HL-60/S4 (cell line): ENCODE results near the gene APOB.

Source experiments
- in situ Hi-C: fragments of 300-500 bp; cut with MboI; formaldehyde crosslinking; loops from 2 replicates; pipeline ENCODE4 v1.14.3; 2022; ENCODE audit warnings: low sequenced_read_pairs

APOB gene, protein sequence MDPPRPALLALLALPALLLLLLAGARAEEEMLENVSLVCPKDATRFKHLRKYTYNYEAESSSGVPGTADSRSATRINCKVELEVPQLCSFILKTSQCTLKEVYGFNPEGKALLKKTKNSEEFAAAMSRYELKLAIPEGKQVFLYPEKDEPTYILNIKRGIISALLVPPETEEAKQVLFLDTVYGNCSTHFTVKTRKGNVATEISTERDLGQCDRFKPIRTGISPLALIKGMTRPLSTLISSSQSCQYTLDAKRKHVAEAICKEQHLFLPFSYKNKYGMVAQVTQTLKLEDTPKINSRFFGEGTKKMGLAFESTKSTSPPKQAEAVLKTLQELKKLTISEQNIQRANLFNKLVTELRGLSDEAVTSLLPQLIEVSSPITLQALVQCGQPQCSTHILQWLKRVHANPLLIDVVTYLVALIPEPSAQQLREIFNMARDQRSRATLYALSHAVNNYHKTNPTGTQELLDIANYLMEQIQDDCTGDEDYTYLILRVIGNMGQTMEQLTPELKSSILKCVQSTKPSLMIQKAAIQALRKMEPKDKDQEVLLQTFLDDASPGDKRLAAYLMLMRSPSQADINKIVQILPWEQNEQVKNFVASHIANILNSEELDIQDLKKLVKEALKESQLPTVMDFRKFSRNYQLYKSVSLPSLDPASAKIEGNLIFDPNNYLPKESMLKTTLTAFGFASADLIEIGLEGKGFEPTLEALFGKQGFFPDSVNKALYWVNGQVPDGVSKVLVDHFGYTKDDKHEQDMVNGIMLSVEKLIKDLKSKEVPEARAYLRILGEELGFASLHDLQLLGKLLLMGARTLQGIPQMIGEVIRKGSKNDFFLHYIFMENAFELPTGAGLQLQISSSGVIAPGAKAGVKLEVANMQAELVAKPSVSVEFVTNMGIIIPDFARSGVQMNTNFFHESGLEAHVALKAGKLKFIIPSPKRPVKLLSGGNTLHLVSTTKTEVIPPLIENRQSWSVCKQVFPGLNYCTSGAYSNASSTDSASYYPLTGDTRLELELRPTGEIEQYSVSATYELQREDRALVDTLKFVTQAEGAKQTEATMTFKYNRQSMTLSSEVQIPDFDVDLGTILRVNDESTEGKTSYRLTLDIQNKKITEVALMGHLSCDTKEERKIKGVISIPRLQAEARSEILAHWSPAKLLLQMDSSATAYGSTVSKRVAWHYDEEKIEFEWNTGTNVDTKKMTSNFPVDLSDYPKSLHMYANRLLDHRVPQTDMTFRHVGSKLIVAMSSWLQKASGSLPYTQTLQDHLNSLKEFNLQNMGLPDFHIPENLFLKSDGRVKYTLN (N-terminal part only)

DNA sequence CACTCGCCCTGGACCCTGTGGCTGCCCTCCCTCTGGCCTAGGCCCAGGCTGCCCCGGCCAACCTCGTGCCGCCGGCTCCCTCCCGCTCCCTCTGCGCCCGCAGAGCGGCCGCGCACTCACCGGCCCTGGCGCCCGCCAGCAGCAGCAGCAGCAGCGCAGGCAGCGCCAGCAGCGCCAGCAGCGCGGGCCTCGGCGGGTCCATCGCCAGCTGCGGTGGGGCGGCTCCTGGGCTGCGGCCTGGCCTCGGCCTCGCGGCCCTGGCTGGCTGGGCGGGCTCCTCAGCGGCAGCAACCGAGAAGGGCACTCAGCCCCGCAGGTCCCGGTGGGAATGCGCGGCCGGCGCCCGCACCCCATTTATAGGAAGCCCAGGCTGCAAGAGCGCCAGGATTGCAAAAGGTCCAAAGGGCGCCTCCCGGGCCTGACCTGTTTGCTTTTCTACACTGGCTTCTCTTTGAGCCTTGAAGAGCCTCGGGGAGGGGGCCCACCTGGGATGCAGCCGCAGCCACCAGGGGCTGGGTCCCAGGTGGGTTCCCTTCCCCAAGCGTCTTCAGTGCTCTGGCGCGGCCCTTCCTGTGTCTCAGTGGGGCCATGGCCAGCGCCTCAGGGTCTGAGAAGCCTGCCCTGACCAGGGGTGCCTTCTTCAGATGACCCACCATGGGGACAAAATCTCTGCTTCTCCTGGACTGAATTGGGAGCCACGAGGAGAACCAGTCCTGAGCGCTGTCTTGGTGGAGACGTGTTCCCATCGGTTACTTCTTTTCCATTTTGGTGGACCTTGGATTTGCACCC lies at the start of gene APOB:
APOB (minus strand) TSS at position 330 of the 789 bp plus-strand sequence; CDS start at position 202, 128 bp downstream.
- in situ Hi-C loops, result no loop called here

DNA sequence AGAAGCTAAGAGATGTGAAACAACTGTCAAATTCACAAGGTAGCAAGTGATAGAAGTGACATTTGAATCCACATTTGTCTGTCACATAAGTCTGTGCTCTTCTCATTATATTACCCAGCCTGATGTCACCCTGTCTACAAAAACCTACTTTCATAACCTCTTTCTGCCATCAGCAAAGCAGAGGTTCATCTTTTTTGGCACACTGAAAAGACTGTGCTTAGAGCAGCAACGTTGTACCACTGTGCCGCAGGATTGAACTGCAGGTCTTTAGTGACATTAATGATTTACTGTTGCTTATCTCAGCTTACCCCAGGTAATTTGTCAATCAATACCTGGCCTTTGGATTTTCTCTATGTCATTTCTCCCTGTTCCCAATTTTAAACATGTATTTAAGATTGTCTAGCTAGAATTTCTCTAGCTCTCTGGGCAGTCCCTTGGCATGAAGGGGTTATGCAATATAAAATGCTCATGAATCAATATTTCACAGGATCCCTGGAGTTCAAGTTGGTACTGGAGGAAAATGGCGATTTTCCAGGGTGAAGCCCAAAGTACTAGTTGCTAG lies 48.5 kb upstream of the APOB start:
- in situ Hi-C loops, result no loop called here

DNA sequence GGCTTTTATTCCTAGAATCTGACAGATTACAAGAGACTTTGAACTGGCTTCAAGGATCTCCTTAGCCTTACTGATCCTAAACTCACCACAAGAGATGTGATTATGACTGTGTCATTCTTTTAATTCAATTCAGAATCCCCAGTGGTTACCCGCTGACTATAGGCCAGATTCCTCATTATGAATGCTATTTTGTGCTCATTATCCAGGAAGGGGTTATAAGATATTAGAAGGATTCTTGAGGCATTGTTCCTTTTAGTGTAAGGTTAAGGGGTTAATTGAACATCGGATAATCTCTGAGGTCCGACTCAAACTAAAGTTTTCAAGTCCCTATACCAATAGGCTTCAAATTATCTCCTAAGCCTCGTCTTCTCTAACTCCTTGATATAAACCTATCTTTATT lies 40.5 kb upstream of the APOB start:
- in situ Hi-C loops, result no loop called here

DNA sequence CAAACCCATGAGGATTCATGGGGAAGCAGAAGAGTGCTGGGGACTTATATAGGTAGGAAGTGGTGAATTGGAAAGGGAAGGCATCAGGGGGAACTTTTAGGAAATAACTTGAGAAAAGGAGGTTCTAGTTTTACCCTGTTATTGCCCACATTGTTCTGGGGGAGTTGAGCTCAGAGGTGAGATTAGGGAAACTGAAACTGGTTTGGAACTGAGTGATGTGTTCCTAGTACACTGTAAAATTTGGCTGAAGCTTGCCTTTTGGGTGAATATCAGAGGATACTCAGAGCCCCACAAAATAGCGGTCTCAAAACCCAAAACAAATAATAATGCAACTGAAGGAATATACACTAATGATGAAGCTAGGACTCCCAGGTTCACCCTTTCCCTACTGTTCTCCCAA lies 39.6 kb upstream of the APOB start:
- in situ Hi-C loops, result no loop called here

DNA sequence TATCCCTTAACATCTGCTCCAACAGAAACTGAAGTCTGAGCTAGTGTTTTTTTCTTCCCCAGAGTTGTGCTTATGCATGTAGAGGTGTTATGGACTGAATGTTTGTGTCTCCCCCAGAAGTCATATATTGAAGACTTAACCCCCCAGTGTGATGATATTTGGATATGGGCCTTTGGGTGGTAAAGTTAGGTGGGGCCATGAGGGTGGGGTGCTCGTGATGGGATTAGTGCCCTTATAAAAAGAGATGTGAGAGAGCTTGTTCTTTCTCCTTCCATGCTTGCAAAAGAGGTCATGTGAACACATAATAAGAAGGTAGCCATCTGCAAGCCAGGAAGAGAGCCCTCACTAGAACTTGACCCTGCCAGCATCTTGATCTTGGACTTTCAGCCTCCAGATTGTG lies 34.4 kb upstream of the APOB start:
- in situ Hi-C loops, result no loop called here

DNA sequence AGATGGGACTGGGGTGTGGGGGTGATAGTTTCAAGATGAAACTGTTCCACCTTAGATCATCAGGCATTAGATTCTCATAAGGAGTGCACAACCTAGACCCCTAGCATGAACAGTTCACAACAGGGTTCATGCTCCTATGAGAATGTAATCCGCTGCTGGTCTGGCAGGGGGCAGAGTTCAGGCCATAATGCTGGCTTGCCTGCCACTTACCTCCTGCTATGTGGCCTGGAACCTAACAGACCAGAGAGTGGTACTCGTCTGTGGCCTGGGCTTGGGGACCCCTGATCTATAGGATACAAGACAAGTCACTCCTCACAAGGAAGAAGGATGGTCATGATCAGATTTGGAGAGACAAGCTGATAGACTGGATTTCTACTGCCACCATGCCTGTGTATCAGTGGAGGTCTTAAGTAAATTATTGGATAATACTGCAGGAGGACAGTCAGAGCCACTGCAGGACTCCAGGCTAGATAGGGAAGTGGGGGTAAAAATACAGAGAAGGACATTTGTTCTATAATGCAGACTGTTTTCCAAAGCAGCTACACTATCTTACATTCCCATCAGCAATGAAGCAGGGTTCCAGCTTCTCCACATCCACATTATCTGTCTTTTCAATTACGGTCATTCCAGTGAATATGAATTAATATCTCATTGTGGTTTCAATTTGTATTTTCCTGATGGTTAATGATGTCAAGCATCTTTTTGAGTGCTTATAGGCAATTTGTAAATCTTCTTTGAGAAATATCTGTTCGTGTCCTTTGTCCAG lies 28.8 kb upstream of the APOB start:
- in situ Hi-C loops, result no loop called here

DNA sequence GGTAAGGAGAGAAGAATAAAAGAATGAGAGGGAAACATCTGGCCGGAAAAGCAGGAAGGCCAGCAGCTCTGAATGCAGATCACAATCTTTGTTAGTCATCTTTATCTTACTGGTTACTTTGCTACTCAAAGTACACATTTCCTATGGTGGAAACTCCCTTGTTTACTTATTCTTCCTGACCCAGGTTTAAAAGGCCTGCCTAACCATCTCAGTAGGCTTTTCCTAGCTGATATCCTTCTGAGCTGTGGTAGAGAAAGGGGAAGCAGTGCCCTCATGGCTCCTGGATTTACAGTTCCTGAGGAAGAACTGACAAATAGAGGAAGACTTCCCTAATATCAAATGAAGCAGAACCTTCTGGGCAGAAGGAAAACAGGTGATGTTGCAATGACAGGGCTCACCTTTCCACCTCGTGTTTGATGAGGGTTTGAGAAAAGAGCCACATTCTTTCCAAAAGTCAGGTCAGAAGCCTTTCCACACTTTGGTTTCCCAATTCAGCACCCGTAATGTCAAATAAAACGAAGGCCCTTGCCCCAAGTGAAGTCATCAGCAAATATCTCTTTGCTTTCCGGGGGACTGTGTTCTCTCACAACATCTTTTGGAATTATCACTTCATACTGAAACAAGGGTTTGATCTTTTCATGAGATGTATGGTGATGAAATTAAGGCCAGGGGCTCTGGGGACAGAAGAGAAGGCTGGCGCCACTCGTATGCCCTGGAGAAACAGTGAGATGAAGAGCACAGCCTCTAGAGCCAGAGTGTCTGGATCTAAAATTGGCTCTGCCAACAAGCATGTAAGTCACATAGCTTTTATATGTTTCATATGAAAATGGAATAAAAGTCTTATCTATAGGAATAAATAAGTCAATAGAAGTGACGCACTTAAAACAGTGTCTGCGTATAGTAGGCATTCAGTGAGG lies 26.7 kb upstream of the APOB start:
- in situ Hi-C loops, result no loop called here

DNA sequence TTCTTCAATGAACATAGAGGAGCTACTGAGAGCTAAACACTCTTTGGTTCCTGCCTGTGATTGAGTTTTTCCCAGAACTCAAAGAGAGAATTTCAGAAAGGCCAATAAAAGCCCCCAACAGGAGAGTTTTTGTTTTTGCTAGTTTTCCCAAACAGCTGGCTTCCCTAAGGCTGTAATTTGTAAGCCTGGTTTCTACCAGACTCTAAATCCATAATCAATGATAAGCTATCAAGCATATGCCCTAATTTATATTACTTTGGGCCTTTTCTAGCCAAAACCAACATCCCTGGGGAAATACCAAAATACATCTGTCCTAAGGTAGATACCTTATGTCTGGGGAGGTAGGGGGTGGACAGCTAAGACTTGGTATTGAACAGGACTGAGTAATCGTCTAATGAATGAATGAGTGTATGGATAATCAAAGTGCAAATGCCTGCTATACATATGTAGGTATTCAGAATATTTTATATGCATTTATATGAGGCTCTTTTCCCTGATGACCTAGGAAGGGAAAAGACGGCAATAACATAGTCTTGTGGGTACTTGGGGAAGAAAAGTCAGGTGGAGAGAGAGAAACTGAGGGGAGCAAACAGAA lies 26.0 kb upstream of the APOB start:
- in situ Hi-C loops, result no loop called here

DNA sequence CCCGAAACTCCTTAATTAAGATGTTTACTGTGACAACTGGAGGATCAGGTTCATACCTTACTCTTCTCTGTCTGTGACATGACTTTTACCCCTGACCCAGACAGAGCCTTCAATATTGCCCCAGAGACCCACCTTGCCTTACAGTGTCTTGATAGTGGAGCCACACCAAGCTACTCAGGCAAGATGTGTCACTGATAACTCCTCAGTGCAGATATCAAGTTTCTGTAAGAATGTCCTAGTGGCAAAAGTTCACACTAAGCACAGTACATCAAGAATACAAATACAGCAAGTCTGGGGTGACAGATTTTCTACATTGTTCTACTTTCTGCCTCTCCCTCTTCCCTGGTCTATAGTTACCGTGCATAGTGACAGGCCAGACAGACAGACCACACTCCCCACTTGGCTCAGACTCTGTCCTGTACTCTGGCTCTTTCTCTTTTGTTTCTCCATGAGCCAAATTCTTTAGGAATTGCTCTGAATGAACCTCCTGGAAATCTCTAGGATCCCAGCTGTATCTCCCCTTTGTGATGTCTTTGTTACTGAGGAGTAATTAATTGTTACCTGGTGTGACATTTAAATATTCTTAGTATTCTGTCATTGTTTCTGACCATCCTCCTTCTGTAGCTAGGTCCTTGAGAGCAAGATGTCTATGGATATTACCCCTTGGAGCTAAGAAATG lies 24.1 kb upstream of the APOB start:
- in situ Hi-C loops, result no loop called here

DNA sequence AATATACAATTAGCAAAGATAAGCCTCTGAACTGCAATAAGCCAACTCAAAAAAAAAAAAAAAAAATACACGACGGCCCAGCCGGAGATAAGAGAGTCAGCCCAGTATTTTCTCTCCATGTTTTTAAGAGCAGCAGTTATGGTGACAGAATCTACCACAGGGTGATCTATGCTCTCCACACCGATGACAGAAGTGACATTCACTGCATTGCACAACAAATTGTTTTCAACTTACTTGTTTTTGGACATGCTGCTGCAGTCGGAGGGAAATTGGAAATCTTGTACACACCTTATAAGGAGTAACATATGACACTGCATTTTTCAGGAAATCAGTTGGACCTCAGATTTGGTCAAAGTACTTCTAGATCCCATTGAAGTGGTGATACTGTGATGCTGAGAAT lies 23.3 kb upstream of the APOB start:
- in situ Hi-C loops, result no loop called here

DNA sequence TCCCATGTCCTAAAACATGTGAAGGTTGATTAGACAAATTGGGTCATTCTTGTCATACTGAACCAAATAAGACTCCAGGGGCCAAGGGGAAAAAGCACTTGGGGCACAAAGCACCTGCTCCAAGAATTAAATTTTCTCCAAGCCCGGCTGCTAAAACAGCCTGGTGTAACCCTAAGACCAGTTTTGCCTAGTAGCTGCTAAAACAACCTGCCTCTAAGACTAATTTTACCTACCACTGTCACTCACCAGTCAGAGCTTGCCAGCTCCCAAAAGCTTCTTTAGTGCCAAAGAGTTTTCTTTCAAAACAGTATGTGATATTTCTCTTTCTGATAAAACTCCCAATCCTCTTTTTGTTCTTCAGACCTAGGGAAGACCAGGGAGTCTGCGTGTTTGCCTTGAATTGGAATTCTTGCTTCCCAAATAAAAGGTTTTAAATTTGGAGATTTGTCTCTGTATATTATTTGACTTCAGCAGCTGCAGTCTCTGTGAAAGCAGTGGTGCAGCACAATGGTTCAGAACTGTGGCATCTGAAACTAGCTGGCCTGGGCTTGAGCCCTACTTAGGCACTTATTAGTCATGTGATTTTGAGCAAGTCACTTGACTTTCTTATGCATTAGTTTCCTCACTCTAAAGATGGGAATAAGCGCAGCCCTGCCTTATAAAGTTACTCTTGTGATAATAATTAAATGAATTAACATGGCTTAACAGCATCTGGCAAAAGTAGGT lies 16.2 kb upstream of the APOB start:
- in situ Hi-C loops, result no loop called here

DNA sequence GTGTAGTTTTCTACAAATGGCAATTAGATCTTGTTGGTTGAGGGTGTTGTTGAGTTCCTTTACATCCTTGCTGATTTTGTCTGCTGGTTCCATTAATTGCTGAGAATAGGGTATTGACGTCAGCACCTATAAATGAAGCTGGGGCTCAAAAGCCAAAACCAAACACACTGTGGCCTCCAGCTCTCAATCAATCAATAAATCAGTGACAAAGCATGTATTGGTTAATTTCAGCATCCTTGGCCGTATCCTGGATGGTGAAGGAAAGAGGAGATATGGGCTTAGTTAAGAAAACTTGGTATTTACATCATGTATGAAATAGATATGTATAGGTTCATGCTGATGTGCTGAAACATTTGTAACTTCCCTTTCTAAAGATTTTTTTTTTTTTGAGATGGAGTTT lies 13.2 kb upstream of the APOB start:
- in situ Hi-C loops, result no loop called here

DNA sequence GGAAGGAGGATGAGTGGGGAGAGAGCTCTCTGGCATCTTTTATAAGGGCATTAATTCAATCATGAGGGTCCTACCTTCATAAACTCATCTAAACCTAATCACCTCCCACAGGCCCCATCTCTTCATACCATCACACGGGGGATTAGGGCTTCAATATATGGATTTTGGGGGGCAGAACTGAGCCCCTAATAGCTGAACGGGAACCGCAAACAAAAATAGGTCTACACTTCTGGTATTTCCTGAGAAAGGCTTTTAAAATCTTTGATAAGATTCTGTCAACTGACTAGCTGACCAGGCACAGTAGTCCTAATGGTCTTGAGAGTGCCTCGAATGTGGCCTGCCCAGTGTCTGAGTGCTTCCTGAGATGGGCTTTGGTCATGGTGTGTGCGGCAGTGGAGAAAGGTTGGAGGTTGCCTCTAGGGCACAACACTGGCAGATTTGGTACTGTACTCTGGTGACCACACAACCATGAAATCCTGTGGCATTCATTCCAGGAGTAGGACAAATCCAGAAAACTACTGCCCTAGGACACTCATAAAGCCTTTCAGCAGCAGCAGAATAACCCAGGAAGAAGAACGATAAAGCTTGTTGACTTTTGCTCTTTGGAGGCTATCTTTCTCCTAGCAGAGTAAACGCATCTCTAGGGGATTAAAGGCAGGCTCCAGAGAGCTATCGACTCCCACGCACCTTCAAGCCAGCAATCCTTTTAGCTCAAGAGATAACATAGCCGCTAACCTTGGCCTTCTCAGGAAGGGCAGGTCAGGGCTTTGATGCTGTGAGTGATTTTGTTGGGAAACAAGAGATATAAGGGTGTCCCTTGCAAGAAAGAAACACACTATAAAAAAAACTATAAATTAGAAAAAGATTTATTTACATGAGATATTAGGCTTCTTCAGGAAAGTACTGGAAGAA lies 12.3 kb upstream of the APOB start:
- in situ Hi-C loops, result no loop called here

DNA sequence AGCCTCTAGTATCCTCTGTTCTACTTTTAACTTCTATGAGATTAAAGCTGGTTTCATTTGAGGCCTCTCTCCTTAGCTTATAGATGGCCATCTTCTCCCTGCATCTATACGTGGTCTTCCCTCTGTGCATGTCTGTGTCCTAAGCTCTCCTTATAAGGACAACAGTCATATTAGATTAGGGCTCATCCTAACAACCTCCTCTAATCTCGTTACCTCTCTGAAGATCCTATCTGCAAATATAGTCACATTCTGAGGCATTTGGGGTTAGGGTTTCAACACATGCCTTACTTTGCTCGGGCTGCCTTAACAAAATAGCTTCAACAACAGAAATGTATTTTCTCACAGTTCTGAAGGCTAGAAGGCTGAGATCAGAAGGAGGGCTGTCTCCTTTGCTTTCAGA lies 11.6 kb upstream of the APOB start:
- in situ Hi-C loops, result no loop called here

DNA sequence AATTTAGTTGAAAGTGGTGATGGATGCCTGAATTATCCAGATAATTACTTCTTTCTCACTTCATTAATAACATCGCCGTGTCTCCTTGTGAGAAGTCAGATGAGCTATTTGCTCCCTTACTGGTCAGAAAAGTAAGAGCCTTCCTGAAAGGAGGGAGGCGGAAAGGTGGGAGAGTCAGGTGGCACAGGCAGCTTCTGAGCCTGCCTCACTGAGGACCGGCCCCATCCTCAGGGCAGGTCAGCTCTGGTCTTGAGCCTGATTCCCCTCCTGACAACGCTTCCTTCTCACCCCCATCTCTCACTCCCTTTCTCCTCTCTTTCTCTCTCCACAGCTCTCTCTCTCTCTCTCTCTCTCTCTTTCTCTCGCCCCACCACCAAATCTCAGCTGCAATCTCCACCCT lies 10.1 kb upstream of the APOB start:
- in situ Hi-C loops, result no loop called here

DNA sequence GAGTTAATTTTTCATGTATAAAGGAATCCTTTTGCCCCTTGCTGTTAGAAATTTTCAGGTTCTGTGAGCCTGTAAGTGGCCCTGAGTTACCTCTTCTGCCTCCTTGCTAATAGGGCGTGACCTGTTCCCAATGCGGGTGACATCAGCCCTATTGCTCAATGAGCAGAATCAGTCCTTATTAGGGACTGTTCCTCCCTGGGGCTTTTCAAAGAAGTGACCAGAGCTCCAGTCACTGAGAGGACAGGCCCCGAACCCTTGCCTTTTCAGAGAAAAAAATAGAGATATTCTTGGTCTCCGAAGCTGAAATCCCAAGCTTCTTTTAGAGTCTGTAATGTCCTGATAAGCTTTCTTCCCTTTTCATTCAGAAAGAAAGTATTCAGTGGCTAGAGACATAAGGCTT lies 8.2 kb upstream of the APOB start:
- in situ Hi-C loops, result no loop called here
